Activated naive CD8-positive, alpha-beta T cell treated with anti-CD3 and anti-CD28 coated beads, Interleukin-2, amount 10 ng/mL, durations not matched to agents 7 days and 5 days (primary cell): ENCODE results near the gene NUP50. TPM values are rescaled to one million over a fixed set of nuclear protein-coding genes. Genes with fewer than 3 reads are reported as not detected.

Source experiments
- ATAC-seq: fragments of 150-1000 bp; cut with Tn5 transposase; one replicate; pipeline ENCODE4 v1.10.0; 2021; ENCODE audit warnings: low read depth, moderate library complexity
- POLR2A ChIA-PET: fragments of 350-600 bp; sonication (Branson Sonifier 250); formaldehyde crosslinking; loops from one replicate; lab custom pipeline; 2021; ENCODE audit warnings: antibody characterized with exemption; lab: Charles Lee
- DNase-seq: peaks from one replicate; pipeline ENCODE4 v3.0.0; 2021
- H3K27ac Mint-ChIP-seq: one replicate; pipeline ENCODE4 v1.8.0; 2022; ENCODE audit warnings: mild to moderate bottlenecking, mixed read lengths
- H3K27me3 Mint-ChIP-seq: one replicate; pipeline ENCODE4 v1.8.0; 2022; ENCODE audit warnings: mild to moderate bottlenecking, moderate library complexity, mixed read lengths
- H3K36me3 Mint-ChIP-seq: one replicate; pipeline ENCODE4 v1.8.0; 2021; ENCODE audit warnings: mild to moderate bottlenecking, mixed read lengths
- H3K4me1 Mint-ChIP-seq: one replicate; pipeline ENCODE4 v1.8.0; 2021; ENCODE audit warnings: mixed read lengths
- H3K4me3 Mint-ChIP-seq: one replicate; pipeline ENCODE4 v1.8.0; 2022; ENCODE audit warnings: mild to moderate bottlenecking, moderate library complexity, mixed read lengths
- H3K9me3 Mint-ChIP-seq: one replicate; pipeline ENCODE4 v1.8.0; 2021; ENCODE audit warnings: mixed read lengths
- total RNA-seq, 2 experiments: library from RNA; stranded (reverse); gene quantifications; one replicate each; pipeline ENCODE4 v1.2.3, GENCODE V29; 2021

Gene NUP50
- total RNA-seq, 2 experiments from 2014 or later, result 150 to 152 TPM

- Mint-ChIP-seq H3K27ac (no peak overlapping the region), H3K27me3 (no peaks in the 10 kb centered on the region), H3K9me3 (no peaks in the 10 kb centered on the region), H3K4me1 (peaks cover 14% of the 10 kb centered on the region), H3K4me3 (no peak overlapping the region), H3K36me3 (no peaks in the 10 kb centered on the region)
- DNase-seq (no peak), ATAC-seq (no peak)
- POLR2A ChIA-PET, result no interaction called here
These were observed 62.2 kb downstream of the NUP50 start for GRCh38 chr22:45225732-45226502.

- POLR2A ChIA-PET, result no interaction called here
These were observed 62.9 kb downstream of the NUP50 start for GRCh38 chr22:45226503-45227186.

GRCh38 chr22:45227645-45228400, 64.1 kb downstream of the NUP50 start:
- no peak overlapping the region for H3K27ac Mint-ChIP-seq
- H3K4me1 Mint-ChIP-seq, result peaks cover 10% of the 10 kb centered on the region

More at GRCh38 chr22:45226503-45227186, 62.9 kb downstream of the NUP50 start:
- Mint-ChIP-seq H3K27ac (no peak overlapping the region), H3K4me1 (peaks cover 13% of the 10 kb centered on the region), H3K9me3 (no peaks in the 10 kb centered on the region), H3K27me3 (no peaks in the 10 kb centered on the region), H3K4me3 (no peak overlapping the region), H3K36me3 (no peaks in the 10 kb centered on the region)
- DNase-seq (no peak), ATAC-seq (no peak)

DNA sequence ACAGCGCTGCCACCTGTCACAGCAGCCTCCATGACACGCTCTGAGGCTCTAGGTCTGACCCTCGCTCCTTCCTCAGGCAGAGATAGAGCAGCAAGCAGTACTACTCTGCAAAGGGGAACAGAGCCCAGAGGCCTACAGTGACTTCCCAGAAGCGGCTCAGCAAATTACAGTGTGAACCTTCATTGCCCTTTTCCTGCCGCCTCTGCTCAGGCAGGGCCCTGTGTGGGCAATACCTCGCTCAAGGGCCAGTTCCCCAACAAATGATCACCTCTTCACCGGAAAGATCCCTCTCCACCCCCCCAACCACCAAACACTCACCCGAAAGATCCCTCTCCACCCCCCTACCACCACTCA, 64.7 kb downstream of the NUP50 start:
- ATAC-seq, result no peak
- H3K4me1 Mint-ChIP-seq, result peaks cover 10% of the 10 kb centered on the region
- H3K27me3 Mint-ChIP-seq, result no peaks in the 10 kb centered on the region
- no peaks in the 10 kb centered on the region for H3K9me3 Mint-ChIP-seq
- H3K4me3 Mint-ChIP-seq, result no peak overlapping the region
- DNase-seq, result no peak
- POLR2A ChIA-PET, result no interaction called here
- H3K27ac Mint-ChIP-seq, result no peak overlapping the region
- H3K36me3 Mint-ChIP-seq, result no peaks in the 10 kb centered on the region

More at GRCh38 chr22:45227645-45228400, 64.1 kb downstream of the NUP50 start:
- Mint-ChIP-seq H3K36me3 (no peaks in the 10 kb centered on the region), H3K9me3 (no peaks in the 10 kb centered on the region), H3K27me3 (no peaks in the 10 kb centered on the region), H3K4me3 (no peak overlapping the region)
- ATAC-seq, result no peak
- DNase-seq, result no peak
- POLR2A ChIA-PET, result no interaction called here

DNA sequence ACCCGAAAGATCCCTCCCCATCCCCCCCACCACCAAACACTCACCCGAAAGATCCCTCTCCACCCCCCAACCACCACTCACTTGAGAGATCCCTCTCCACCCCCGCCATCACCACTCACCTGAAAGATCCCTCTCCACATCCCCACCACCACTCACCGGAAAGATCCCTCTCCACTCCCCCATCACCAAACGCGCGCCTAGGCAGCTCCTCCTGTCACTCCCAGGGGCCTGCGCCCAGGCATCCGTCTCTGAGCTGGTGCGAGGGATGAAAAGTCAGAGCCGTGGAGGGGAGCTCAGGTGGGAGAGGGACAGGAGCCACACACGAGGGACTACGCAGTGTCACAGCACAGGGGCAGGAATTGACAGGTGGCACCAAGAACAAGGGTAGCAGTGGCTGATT, 65.5 kb downstream of the NUP50 start:
- POLR2A ChIA-PET, result no interaction called here
- no peak overlapping the region for H3K27ac Mint-ChIP-seq

DNA sequence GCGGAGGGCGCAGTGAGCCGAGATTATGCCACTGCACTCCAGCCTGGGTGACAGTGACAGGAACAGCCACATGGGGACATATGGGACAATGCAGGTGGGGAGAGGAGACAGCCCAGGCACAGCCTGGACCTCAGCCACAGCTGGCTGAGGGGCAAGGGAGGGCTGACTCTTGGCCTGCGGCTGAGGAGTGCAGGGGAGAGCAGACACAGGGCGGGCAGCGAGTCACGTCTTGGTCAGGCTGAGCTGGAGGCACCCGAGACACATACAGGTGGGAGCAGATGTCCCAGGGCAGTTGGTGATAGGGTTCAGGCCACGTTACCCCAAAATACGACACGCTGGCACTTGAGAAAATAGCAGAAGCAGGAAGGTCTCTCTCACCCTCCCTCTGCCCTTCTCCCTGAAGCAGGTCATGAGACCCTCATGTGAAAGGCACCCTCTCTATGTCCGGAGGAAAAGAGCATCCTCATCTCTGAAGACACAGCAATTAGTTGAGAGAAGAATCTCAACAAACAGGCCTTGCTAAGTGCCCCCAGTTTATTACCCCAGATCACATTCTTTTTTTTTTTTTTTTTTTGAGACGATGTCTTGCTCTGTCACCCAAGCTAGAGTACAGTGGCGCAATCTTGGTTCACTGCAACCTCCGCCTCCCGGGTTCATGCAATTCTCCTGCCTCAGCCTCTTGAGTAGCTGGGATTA, 66.4 kb downstream of the NUP50 start:
- no peaks in the 10 kb centered on the region for H3K36me3 Mint-ChIP-seq
- H3K9me3 Mint-ChIP-seq, result no peaks in the 10 kb centered on the region
- DNase-seq (no peak), ATAC-seq (no peak)
- no peaks in the 10 kb centered on the region for H3K27me3 Mint-ChIP-seq
- POLR2A ChIA-PET, result interaction anchor here (0.7 kb wide), 1 partner anchor 183 kb away, joined by 5 read pairs; the partner anchor contains the start of gene SMC1B
- no peak overlapping the region for H3K4me3 Mint-ChIP-seq
- H3K27ac Mint-ChIP-seq, result no peak overlapping the region
- peaks cover 10% of the 10 kb centered on the region for H3K4me1 Mint-ChIP-seq

More for the DNA sequence above, 65.5 kb downstream of the NUP50 start:
- Mint-ChIP-seq H3K4me3 (no peak overlapping the region), H3K4me1 (peaks cover 10% of the 10 kb centered on the region), H3K36me3 (no peaks in the 10 kb centered on the region), H3K9me3 (no peaks in the 10 kb centered on the region), H3K27me3 (no peaks in the 10 kb centered on the region)
- DNase-seq (no peak), ATAC-seq (no peak)

- Mint-ChIP-seq H3K9me3 (no peaks in the 10 kb centered on the region), H3K27me3 (no peaks in the 10 kb centered on the region), H3K4me1 (peaks cover 18% of the 10 kb centered on the region), H3K36me3 (no peaks in the 10 kb centered on the region), H3K27ac (no peak overlapping the region), H3K4me3 (no peak overlapping the region)
- ATAC-seq (no peak), DNase-seq (no peak)
- POLR2A ChIA-PET, result interaction anchor here (0.7 kb wide), 1 partner anchor 182 kb away, joined by 5 read pairs; the partner anchor contains the start of gene SMC1B
These were observed 67.6 kb downstream of the NUP50 start for GRCh38 chr22:45231293-45231692.

DNA sequence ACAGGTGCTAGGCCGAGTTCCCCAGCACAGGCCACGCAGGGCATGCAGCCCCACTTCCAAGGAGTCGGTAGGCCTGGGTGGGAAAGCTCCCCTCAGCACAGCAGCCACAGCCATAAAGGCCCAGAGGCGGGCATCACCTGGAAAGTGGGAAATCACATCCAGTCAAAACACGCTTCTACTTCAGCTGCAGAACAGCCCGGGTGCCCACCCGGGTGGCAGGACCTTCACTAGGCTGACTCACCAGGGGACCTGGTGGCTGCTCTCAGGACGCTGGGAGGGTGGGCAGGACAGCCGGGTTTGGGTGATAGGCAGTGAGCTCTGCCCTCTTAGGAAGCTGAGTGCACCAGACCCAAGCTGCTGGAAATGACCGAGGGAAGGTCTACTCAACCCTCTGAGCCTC, 69.7 kb downstream of the NUP50 start:
- no peaks in the 10 kb centered on the region for H3K9me3 Mint-ChIP-seq
- no peaks in the 10 kb centered on the region for H3K36me3 Mint-ChIP-seq
- POLR2A ChIA-PET, result interaction anchor here (1.0 kb wide), 1 partner anchor 68 kb away, joined by 3 read pairs; no protein-coding TSS in a partner anchor
- H3K4me3 Mint-ChIP-seq, result no peak overlapping the region
- ATAC-seq, result no peak
- no peak overlapping the region for H3K27ac Mint-ChIP-seq
- no peaks in the 10 kb centered on the region for H3K27me3 Mint-ChIP-seq
- peaks cover 14% of the 10 kb centered on the region for H3K4me1 Mint-ChIP-seq
- no peak for DNase-seq

GRCh38 chr22:45233827-45234226, 70.1 kb downstream of the NUP50 start:
- POLR2A ChIA-PET, result interaction anchor here (0.6 to 1.8 kb wide), 4 partner anchors 51 to 91 kb away, joined by 3 to 6 read pairs (median 4); partner anchors contain the start of gene NUP50
- H3K27me3 Mint-ChIP-seq, result no peaks in the 10 kb centered on the region
- ATAC-seq, result no peak
- DNase-seq, result no peak
- H3K9me3 Mint-ChIP-seq, result no peaks in the 10 kb centered on the region
- H3K4me1 Mint-ChIP-seq, result peaks cover 14% of the 10 kb centered on the region
- H3K4me3 Mint-ChIP-seq, result no peak overlapping the region
- no peaks in the 10 kb centered on the region for H3K36me3 Mint-ChIP-seq
- no peak overlapping the region for H3K27ac Mint-ChIP-seq

GRCh38 chr22:45235101-45235777, 71.5 kb downstream of the NUP50 start:
- Mint-ChIP-seq H3K36me3 (no peaks in the 10 kb centered on the region), H3K4me1 (peaks cover 23% of the 10 kb centered on the region), H3K27ac (peak overlapping the region; percentile 75), H3K4me3 (peak overlapping the region; percentile 61), H3K27me3 (no peaks in the 10 kb centered on the region), H3K9me3 (no peaks in the 10 kb centered on the region)
- POLR2A ChIA-PET, result interaction anchor here (0.9 to 1.9 kb wide), 5 partner anchors 11 to 72 kb away, joined by 3 to 6 read pairs (median 4); partner anchors contain the start of gene NUP50
- ATAC-seq (peak; percentile 95), DNase-seq (peak; percentile 63)

- DNase-seq (no peak), ATAC-seq (no peak)
- peak overlapping the region; percentile 75 for H3K27ac Mint-ChIP-seq
- H3K4me1 Mint-ChIP-seq, result peaks cover 24% of the 10 kb centered on the region
- peak overlapping the region; percentile 61 for H3K4me3 Mint-ChIP-seq
- no peaks in the 10 kb centered on the region for H3K9me3 Mint-ChIP-seq
- H3K36me3 Mint-ChIP-seq, result no peaks in the 10 kb centered on the region
- H3K27me3 Mint-ChIP-seq, result no peaks in the 10 kb centered on the region
- POLR2A ChIA-PET, result interaction anchor here (1.8 to 1.9 kb wide), 2 partner anchors 63 to 72 kb away, joined by 6 read pairs; partner anchors contain the start of gene NUP50
These were observed 72.2 kb downstream of the NUP50 start for GRCh38 chr22:45235851-45236342.
